ENCODE data around the gene IL33.

DNA sequence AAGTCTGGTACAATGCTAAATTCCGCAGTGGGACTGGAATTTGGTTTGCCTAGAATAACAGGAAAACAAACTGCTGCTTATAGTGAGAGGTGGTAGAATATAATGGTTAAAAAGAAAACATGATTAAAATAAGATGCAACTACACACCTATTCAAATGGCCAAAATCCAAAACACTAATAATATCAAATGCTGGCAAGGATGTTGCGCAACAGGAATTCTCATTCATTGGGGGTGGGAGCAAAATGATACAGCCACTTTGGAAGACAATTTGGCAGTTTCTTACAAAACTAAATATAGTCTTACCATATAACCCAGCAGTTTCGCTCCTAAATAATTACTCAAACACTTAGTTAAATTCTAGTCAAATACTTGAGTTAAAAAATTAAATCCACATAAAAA, 61.8 kb downstream of the IL33 start:
- TF ChIP-seq, protein P1, sequence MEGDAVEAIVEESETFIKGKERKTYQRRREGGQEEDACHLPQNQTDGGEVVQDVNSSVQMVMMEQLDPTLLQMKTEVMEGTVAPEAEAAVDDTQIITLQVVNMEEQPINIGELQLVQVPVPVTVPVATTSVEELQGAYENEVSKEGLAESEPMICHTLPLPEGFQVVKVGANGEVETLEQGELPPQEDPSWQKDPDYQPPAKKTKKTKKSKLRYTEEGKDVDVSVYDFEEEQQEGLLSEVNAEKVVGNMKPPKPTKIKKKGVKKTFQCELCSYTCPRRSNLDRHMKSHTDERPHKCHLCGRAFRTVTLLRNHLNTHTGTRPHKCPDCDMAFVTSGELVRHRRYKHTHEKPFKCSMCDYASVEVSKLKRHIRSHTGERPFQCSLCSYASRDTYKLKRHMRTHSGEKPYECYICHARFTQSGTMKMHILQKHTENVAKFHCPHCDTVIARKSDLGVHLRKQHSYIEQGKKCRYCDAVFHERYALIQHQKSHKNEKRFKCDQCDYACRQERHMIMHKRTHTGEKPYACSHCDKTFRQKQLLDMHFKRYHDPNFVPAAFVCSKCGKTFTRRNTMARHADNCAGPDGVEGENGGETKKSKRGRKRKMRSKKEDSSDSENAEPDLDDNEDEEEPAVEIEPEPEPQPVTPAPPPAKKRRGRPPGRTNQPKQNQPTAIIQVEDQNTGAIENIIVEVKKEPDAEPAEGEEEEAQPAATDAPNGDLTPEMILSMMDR (IDR thresholded peaks at IDR 0.05): no peak
- TF ChIP-seq CBFB (CRISPR knock-in tag; IDR thresholded peaks at IDR 0.05; ENCODE audit: low read depth): no peak
- TF ChIP-seq, protein P2, sequence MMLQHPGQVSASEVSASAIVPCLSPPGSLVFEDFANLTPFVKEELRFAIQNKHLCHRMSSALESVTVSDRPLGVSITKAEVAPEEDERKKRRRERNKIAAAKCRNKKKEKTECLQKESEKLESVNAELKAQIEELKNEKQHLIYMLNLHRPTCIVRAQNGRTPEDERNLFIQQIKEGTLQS (CRISPR knock-in tag; conservative IDR thresholded peaks at IDR 0.05): no peak
- TF ChIP-seq TEAD1 (CRISPR knock-in tag; IDR thresholded peaks at IDR 0.05): no peak
- TF ChIP-seq, protein P3, sequence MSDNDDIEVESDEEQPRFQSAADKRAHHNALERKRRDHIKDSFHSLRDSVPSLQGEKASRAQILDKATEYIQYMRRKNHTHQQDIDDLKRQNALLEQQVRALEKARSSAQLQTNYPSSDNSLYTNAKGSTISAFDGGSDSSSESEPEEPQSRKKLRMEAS (CRISPR knock-in tag; IDR thresholded peaks at IDR 0.05): no peak
- TF ChIP-seq ATF1 (CRISPR knock-in tag; IDR thresholded peaks at IDR 0.05): no peak

Measured in WTC11 (cell line).